ENCODE data around the gene SDF2L1.

DNA sequence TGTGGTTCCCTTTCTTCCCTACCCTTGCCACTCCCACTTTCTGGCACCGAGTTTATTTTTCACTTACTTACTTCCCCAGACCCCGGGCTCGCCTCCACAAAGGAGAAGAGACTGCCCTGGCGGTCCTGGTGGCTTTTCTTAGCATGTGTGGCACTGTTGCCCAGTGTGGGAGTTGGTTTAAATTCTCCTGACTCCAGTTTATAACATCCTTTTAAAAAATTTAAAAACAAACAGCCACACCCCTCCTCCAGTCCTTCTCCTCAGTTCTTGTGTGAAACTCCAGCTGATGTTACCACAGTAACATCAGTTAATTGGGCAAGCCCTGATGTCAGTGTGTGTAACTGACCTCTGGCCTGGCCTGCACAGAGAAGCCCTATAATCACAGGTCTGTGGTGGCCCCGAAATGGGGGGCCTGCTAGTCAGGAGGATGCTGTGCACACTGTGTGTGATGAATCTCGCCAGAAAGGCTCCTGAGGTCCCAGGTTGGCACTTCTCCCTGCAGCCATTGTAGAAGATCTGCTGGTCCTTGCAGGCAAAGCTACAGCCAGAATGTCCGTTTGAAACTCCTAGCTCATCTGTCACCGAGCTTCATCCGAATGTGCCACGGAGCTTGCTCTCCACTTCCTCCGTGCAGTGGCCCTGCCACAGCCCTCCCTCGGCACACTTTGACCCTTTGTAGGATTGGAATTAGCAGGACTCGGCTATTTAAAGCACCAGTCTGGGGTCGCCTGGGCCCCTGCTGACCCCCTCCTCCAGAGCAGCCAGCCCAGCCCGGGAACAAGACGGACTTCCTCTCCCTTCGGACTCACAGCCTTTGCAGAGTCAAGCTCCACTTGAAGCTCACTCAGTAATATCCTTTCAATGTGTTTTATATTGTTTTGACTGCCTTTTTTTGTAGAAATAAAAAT, 19.8 kb upstream of the SDF2L1 start:
- no peak for TF ChIP-seq CTCF (IDR thresholded peaks at IDR 0.05)
- no peak for TF ChIP-seq POLR2A (IDR thresholded peaks at IDR 0.05)

All from uterus (tissue), 2 donors.